BJ (cell line): ENCODE results near the gene TTC12. TPM values are rescaled to one million over a fixed set of nuclear protein-coding genes. Genes with fewer than 3 reads are reported as not detected.

Experiments
- CTCF ChIA-PET: fragments of 350-600 bp; formaldehyde crosslinking; extraction: SDS; loops from one replicate; lab custom pipeline; 2021; ENCODE audit warnings: antibody characterized with exemption, inconsistent platforms; lab: Yijun Ruan, JAX
- POLR2A ChIA-PET: fragments of 300-600 bp; sonication (Branson Sonifier 250); formaldehyde crosslinking; extraction: SDS; loops from one replicate; lab custom pipeline; 2021; ENCODE audit warnings: antibody characterized with exemption; lab: Charles Lee
- DNase-seq: peaks from one replicate; pipeline ENCODE4 v3.0.0-alpha.2; 2011; ENCODE audit warnings: low read depth
- H3K27me3 ChIP-seq: 2 replicates; pipeline ENCODE4 v1.6.0; 2011; ENCODE audit warnings: low read length; ENCODE audit not compliant: control insufficient read depth, insufficient read depth
- H3K36me3 ChIP-seq: 2 replicates; pipeline ENCODE4 v1.5.1; 2011; ENCODE audit warnings: low read length; ENCODE audit not compliant: control insufficient read depth, insufficient read depth
- H3K4me3 ChIP-seq: 2 replicates; pipeline ENCODE4 v1.5.1; 2011; ENCODE audit warnings: low read depth, mild to moderate bottlenecking, control low read depth, low read length
- CTCF ChIP-seq: IDR thresholded peaks from 2 replicates; pipeline ENCODE4 v1.5.1; 2011; ENCODE audit warnings: low read depth, mild to moderate bottlenecking, control low read depth, inconsistent platforms, low read length, moderate library complexity; ENCODE audit not compliant: insufficient read depth
- polyA plus RNA-seq: library from polyadenylated mRNA; depleted of rRNA; stranded (reverse); fragments of >200 nt; gene quantifications from 2 replicates; pipeline ENCODE4 v1.2.3, GENCODE V29; 2011; rRNA removed

Gene TTC12
- polyA plus RNA-seq, 1 experiment, result 14.0 TPM

- no peak for TF ChIP-seq CTCF
- Histone ChIP-seq H3K36me3 (no peaks in the 10 kb centered on the region), H3K4me3 (no peak overlapping the region), H3K27me3 (0 out of 2 replicates have a peak, but pooled peaks cover 2% of the 10 kb centered on the region)
- no peak for DNase-seq
- ChIA-PET CTCF (no interaction called here), POLR2A (no interaction called here)
Observed at GRCh38 chr11:113409526-113409925, 95.1 kb downstream of the TTC12 start.

- Histone ChIP-seq H3K4me3 (no peak overlapping the region), H3K36me3 (no peaks in the 10 kb centered on the region), H3K27me3 (0 out of 2 replicates have a peak, but pooled peaks cover 2% of the 10 kb centered on the region)
- TF ChIP-seq CTCF, result no peak
- ChIA-PET POLR2A (no interaction called here), CTCF (no interaction called here)
- DNase-seq, result no peak
Observed at GRCh38 chr11:113410414-113411135, 96.2 kb downstream of the TTC12 start.

GRCh38 chr11:113411536-113411935, 97.2 kb downstream of the TTC12 start:
- no peak for DNase-seq
- no peak for TF ChIP-seq CTCF
- H3K27me3 ChIP-seq, result 0 out of 2 replicates have a peak, but pooled peaks cover 2% of the 10 kb centered on the region
- CTCF ChIA-PET, result no interaction called here
- H3K36me3 ChIP-seq, result no peaks in the 10 kb centered on the region
- POLR2A ChIA-PET, result no interaction called here
- no peak overlapping the region for H3K4me3 ChIP-seq

GRCh38 chr11:113412675-113413074, 98.3 kb downstream of the TTC12 start:
- Histone ChIP-seq H3K27me3 (no peaks in the 10 kb centered on the region), H3K4me3 (no peak overlapping the region), H3K36me3 (no peaks in the 10 kb centered on the region)
- ChIA-PET CTCF (no interaction called here), POLR2A (no interaction called here)
- TF ChIP-seq CTCF, result no peak
- DNase-seq, result no peak

GRCh38 chr11:113415343-113415742, 101.0 kb downstream of the TTC12 start:
- Histone ChIP-seq H3K4me3 (no peak overlapping the region), H3K36me3 (no peaks in the 10 kb centered on the region), H3K27me3 (no peaks in the 10 kb centered on the region; the same call in 1 of the 2 replicates)
- no peak for TF ChIP-seq CTCF
- CTCF ChIA-PET, result no interaction called here
- DNase-seq, result no peak
- POLR2A ChIA-PET, result no interaction called here

Other genes with a start within 250 kb of the TTC12 start
- not detected in 2 replicates for gene ANKK1, start 73.2 kb downstream of the TTC12 start, polyA plus RNA-seq
- not detected in 2 replicates for gene DRD2, start 160.8 kb downstream of the TTC12 start, polyA plus RNA-seq